Kasumi-1 (cell line): ENCODE results near the gene CCL25.
A peak's percentile ranks its signal among the peaks of the same experiment; 100 is the strongest.

Experiments used
- DNase-seq, 2 experiments: peaks; one replicate each; lab custom pipeline; 2025; lab: John Stamatoyannopoulos, UW

Gene CCL25

GRCh38 chr19:8045872-8046568 lies 6.5 kb upstream of the CCL25 start:
- no peak for DNase-seq

- no peak for DNase-seq
Observed at GRCh38 chr19:8046569-8047165, 5.9 kb upstream of the CCL25 start.

GRCh38 chr19:8050274-8051096 lies 2.1 kb upstream of the CCL25 start:
- DNase-seq: peak; percentile 96 to 98

GRCh38 chr19:8054169-8054568 lies 1.6 kb downstream of the CCL25 start:
- DNase-seq: no peak

- DNase-seq: no peak
Observed at GRCh38 chr19:8056533-8056932, 4.0 kb downstream of the CCL25 start.

GRCh38 chr19:8057545-8058270 lies 5.1 kb downstream of the CCL25 start:
- no peak for DNase-seq

GRCh38 chr19:8064911-8065874 lies 12.6 kb downstream of the CCL25 start:
- DNase-seq: no peak

GRCh38 chr19:8065875-8066261 lies 13.3 kb downstream of the CCL25 start:
- no peak for DNase-seq

GRCh38 chr19:8069096-8069973 lies 16.8 kb downstream of the CCL25 start:
- peak; percentile 55 to 59 for DNase-seq

GRCh38 chr19:8071912-8072311 lies 19.4 kb downstream of the CCL25 start:
- DNase-seq: no peak

GRCh38 chr19:8074501-8074900 lies 21.9 kb downstream of the CCL25 start:
- no peak for DNase-seq

GRCh38 chr19:8075158-8076074 lies 22.9 kb downstream of the CCL25 start:
- DNase-seq: no peak

- no peak for DNase-seq
Observed at GRCh38 chr19:8079988-8080387, 27.4 kb downstream of the CCL25 start.

- DNase-seq: no peak
Observed at GRCh38 chr19:8080832-8081231, 28.3 kb downstream of the CCL25 start.

GRCh38 chr19:8081569-8082550 lies 29.3 kb downstream of the CCL25 start:
- no peak for DNase-seq

GRCh38 chr19:8083141-8083540 lies 30.6 kb downstream of the CCL25 start:
- no peak for DNase-seq

GRCh38 chr19:8084152-8084551 lies 31.6 kb downstream of the CCL25 start:
- DNase-seq: no peak
